Measurements from ENCODE around the gene FUT8. TPM values are rescaled to one million over a fixed set of nuclear protein-coding genes. Genes with fewer than 3 reads are reported as not detected.
A peak's percentile ranks its signal among the peaks of the same experiment; 100 is the strongest.

Gene FUT8
- total and polyA plus RNA-seq, 2 donors (not counting 1 experiment from before 2014, with no cell fraction given): 13.2 to 91.8 TPM

DNA sequence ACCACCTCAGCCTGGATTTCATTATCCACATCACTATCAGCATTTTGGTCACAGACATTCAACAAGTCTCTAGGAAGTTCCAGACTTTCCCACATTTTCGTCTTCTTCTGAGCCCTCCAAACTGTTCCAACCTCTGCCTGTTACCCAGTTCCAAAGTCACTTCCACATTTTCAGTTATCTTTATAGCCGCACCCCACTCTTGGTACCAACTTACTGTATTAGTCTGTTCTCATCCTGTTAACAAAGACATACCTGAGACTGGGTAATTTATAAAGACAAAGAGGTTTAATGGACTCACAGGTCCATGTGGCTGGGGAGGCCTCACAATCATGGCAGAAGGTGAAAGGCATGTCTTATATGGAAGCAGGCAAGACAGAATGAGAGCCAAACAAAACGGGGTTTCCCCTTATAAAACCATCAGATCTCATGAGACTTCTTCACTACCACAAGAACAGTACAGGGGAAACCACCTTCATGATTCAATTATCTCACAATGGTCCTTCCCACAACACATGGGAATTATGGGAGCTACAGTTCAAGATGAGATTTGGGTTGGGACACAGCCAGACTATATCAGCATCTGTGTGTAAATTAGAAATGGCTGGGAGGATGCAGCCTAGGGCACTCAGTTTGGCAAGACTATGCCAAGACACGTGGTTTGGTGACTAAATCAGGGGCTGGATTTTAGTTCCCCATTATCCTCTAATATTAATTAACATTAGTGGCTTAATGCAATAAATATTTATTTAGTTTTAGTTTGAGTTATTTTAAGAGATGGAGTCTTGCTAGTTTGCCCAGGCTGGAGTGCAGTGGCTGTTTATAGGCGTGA lies 16.2 kb upstream of the FUT8 start:
- Histone ChIP-seq H3K27me3 (replicated peaks in 1 of 4; ENCODE audit: control extremely low read depth in 1 of 4, control insufficient read depth in 3 of 4, insufficient read depth in 4 of 4, low read length in 3 of 4) (no peaks in the 10 kb centered on the region), H3K9me3 (ENCODE audit: control extremely low read depth in 1 of 3, control insufficient read depth in 2 of 3, insufficient read depth in 1 of 3, low read length in 2 of 3) (peaks cover 1 to 29% (median 19%) of the 10 kb centered on the region in 3 donors), H3K4me3 (ENCODE audit: control extremely low read depth in 1 of 5, extremely low read depth in 1 of 5, insufficient read depth in 1 of 5, low read depth in 2 of 5, low read length in 4 of 5) (no peak overlapping the region), H3K4me1 (ENCODE audit: control insufficient read depth in 2 of 2, insufficient read depth in 2 of 2, low read length in 2 of 2) (peaks cover 0 to 4% of the 10 kb centered on the region in 2 donors), H3K4me2 (replicated peaks; ENCODE audit: low read depth, low read length, poor library complexity, severe bottlenecking) (no peak overlapping the region), H3K27ac (ENCODE audit: low read length in 2 of 2) (no peak overlapping the region), H2AFZ (ENCODE audit: insufficient read depth, low read depth, low read length, poor library complexity, severe bottlenecking) (no peak overlapping the region), H3K36me3 (replicated peaks in 1 of 2; ENCODE audit: control extremely low read depth in 1 of 2, control insufficient read depth in 1 of 2, extremely low read depth in 1 of 2, insufficient read depth in 2 of 2, low read length in 1 of 2) (no peaks in the 10 kb centered on the region), H4K20me1 (ENCODE audit: control insufficient read depth, insufficient read depth, low read length, poor library complexity, severe bottlenecking) (no peaks in the 10 kb centered on the region), H3K79me2 (ENCODE audit: control insufficient read depth, insufficient read depth, low read length) (no peaks in the 10 kb centered on the region), H3K9ac (ENCODE audit: low read length) (no peak overlapping the region)
- peaks cover 16% of the 10 kb centered on the region for H3K4me1 Mint-ChIP-seq
- ChIA-PET CTCF (interaction anchor here (3.4 kb wide), 1 partner anchor 15 kb away, joined by 8 read pairs; no protein-coding TSS in a partner anchor), POLR2A (interaction anchor here (0.5 to 1.0 kb wide), 2 partner anchors 77 to 95 kb away, joined by 3 to 4 read pairs; no protein-coding TSS in a partner anchor)
- no peak overlapping the region for H3K4me3 Mint-ChIP-seq
- peak overlapping the region; percentile 51 for H3K27ac Mint-ChIP-seq
- 100% methylated on average over 2 of the region's 5 CpGs for WGBS (ENCODE audit: insufficient coverage)
- intact Hi-C loops (cut with micrococcal nuclease): no loop called here
- no peaks in the 10 kb centered on the region for H3K27me3 Mint-ChIP-seq
- H3K9me3 Mint-ChIP-seq (ENCODE audit: insufficient read depth): peaks cover 11% of the 10 kb centered on the region
- DNase-seq: peak; percentile 38
- ATAC-seq (ENCODE audit: low read depth): peak; percentile 57
- no peak for TF ChIP-seq EZH2 (IDR thresholded peaks at IDR 0.05; ENCODE audit: borderline replicate concordance, insufficient read depth, low read depth, low read length, poor library complexity, severe bottlenecking)
- TF ChIP-seq, protein P1, sequence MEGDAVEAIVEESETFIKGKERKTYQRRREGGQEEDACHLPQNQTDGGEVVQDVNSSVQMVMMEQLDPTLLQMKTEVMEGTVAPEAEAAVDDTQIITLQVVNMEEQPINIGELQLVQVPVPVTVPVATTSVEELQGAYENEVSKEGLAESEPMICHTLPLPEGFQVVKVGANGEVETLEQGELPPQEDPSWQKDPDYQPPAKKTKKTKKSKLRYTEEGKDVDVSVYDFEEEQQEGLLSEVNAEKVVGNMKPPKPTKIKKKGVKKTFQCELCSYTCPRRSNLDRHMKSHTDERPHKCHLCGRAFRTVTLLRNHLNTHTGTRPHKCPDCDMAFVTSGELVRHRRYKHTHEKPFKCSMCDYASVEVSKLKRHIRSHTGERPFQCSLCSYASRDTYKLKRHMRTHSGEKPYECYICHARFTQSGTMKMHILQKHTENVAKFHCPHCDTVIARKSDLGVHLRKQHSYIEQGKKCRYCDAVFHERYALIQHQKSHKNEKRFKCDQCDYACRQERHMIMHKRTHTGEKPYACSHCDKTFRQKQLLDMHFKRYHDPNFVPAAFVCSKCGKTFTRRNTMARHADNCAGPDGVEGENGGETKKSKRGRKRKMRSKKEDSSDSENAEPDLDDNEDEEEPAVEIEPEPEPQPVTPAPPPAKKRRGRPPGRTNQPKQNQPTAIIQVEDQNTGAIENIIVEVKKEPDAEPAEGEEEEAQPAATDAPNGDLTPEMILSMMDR (IDR thresholded peaks at IDR 0.05): no peak

DNA sequence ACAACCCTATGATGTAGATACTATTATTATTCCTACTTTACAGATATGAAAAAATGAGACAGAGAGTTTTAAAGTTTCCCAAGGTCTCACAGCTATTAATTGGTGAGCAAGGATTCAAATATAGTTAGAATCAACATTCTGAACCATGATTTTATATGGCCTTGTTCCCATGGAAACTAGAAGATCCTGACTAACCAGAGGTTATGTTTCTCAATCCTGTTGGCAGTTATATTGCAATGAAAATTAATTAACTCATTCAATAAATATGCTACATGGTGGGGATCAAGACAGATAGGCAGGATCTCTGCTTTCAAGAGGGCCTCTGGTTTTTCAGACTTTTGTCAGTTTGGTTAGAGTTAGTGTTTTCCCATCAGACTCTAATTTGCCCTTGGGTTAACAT lies 9.3 kb upstream of the FUT8 start:
- Mint-ChIP-seq H3K27me3 (no peaks in the 10 kb centered on the region), H3K9me3 (ENCODE audit: insufficient read depth) (no peaks in the 10 kb centered on the region), H3K4me3 (no peak overlapping the region), H3K4me1 (peaks cover 2% of the 10 kb centered on the region), H3K27ac (no peak overlapping the region)
- ChIA-PET POLR2A (interaction anchor here (0.6 kb wide), 1 partner anchor 59 kb away, joined by 6 read pairs; no protein-coding TSS in a partner anchor), CTCF (interaction anchor here (1.2 kb wide), 1 partner anchor 8 kb away, joined by 3 read pairs; no protein-coding TSS in a partner anchor)
- H2AFZ ChIP-seq (ENCODE audit: insufficient read depth, low read depth, low read length, poor library complexity, severe bottlenecking): no peak overlapping the region
- H3K9ac ChIP-seq (ENCODE audit: low read length): no peak overlapping the region
- H3K4me1 ChIP-seq (ENCODE audit: control insufficient read depth in 2 of 2, insufficient read depth in 2 of 2, low read length in 2 of 2): no peaks in the 10 kb centered on the region
- H3K4me2 ChIP-seq (replicated peaks; ENCODE audit: low read depth, low read length, poor library complexity, severe bottlenecking): no peak overlapping the region
- no peaks in the 10 kb centered on the region for H4K20me1 ChIP-seq (ENCODE audit: control insufficient read depth, insufficient read depth, low read length, poor library complexity, severe bottlenecking)
- ATAC-seq (ENCODE audit: low read depth) (no peak), DNase-seq (no peak)
- intact Hi-C loops (cut with micrococcal nuclease): no loop called here
- TF ChIP-seq, protein P1 (IDR thresholded peaks at IDR 0.05): no peak
- TF ChIP-seq EZH2 (IDR thresholded peaks at IDR 0.05; ENCODE audit: borderline replicate concordance, insufficient read depth, low read depth, low read length, poor library complexity, severe bottlenecking): no peak
- no peaks in the 10 kb centered on the region for H3K27me3 ChIP-seq (replicated peaks in 1 of 4; ENCODE audit: control extremely low read depth in 1 of 4, control insufficient read depth in 3 of 4, insufficient read depth in 4 of 4, low read length in 3 of 4)
- H3K27ac ChIP-seq (ENCODE audit: low read length in 2 of 2): no peak overlapping the region
- no peaks in the 10 kb centered on the region for H3K9me3 ChIP-seq (ENCODE audit: control extremely low read depth in 1 of 3, control insufficient read depth in 2 of 3, insufficient read depth in 1 of 3, low read length in 2 of 3)
- H3K79me2 ChIP-seq (ENCODE audit: control insufficient read depth, insufficient read depth, low read length): no peaks in the 10 kb centered on the region
- no peak overlapping the region for H3K4me3 ChIP-seq (ENCODE audit: control extremely low read depth in 1 of 5, extremely low read depth in 1 of 5, insufficient read depth in 1 of 5, low read depth in 2 of 5, low read length in 4 of 5)
- H3K36me3 ChIP-seq (replicated peaks in 1 of 2; ENCODE audit: control extremely low read depth in 1 of 2, control insufficient read depth in 1 of 2, extremely low read depth in 1 of 2, insufficient read depth in 2 of 2, low read length in 1 of 2): peaks cover 0 to 1% of the 10 kb centered on the region in 2 experiments
